GM21367 (cell line): Measurements from ENCODE around the gene ZNF662.

Experiments
- ATAC-seq: cut with Tn5 transposase; IDR thresholded peaks from one replicate; pipeline ENCODE4 v1.9.1; 2021; ENCODE audit not compliant: unreplicated experiment

ZNF662 gene

DNA sequence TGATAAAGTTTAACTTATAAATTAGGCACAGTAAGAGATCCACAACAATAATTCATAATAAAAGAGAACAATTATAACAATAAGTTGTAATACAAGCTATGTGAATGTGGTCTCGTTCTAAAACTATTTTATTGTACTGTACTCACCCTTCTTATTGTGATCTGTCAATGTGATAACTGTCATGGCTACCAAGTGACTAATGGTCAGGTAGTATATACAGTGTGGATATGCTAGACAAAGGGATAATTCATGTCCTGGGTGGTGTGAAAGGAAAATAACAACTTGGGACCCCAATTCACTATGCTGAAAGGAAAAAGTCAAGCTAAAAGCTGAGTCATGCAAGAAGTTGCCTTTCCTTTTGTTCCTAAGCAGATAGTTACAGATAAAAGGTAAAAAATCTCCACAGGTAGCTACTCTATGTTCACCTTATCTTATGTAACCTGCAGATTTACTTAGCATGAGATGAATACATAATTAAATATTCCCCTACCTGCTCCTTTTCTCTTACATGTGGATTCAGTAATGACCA is 19.6 kb upstream of the ZNF662 start:
- ATAC-seq, result no peak

DNA sequence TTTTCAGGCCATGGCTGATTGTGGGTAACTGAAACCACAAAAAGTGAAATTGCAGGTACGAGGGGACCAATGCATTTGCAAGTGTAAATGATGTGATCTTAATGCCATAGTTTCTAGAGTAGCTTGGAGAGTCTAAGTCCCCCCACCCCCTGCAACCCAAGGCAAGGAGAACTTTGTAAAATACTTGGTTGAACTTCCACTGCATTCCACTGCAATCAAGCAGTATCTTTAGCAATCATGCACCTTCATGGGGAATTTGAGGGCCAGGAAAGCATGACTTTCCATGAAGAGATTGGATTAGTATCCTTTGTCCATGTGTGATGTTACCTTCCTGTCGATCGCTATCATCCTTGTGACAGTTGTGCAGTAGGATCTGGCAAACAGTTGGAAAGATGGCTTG is 18.9 kb upstream of the ZNF662 start:
- no peak for ATAC-seq

DNA sequence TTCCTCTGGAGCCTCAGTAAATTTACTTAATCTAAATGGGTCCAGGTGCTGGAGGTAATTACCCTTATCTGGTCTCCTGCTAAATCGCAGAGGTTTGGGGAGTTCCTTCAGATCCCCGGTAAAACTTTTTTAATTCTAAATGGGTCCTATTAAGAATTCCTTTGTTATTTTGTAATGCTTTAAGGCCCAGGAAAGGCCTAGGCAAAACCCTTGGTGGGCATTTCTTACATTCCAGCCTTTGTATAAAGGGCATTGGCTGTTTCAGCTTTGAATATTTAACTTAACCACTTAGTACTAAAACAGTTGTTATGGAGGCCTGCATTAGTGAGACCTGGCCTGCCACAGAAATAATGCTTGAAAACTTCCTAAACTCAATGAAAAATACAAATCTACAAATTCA is 14.9 kb upstream of the ZNF662 start:
- no peak for ATAC-seq

DNA sequence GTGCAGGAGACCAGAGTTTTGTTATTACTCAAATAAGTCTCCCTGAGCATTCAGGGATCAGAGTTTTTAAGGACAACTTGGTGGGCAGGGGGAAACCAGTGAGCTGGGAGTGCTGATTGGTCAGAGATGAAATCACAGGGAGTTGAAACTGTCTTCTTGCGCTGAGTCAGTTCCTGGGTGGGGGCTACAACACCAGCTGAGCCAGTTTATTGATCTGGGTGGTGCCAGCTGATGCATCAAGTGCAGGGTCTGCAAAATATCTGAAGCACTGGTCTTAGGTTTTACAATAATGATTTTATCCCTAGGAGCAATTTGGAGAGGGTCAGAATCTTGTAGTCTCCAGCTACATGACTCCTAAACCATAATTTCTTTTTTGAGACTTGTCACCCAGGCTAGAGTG is 13.8 kb upstream of the ZNF662 start:
- ATAC-seq, result no peak

DNA sequence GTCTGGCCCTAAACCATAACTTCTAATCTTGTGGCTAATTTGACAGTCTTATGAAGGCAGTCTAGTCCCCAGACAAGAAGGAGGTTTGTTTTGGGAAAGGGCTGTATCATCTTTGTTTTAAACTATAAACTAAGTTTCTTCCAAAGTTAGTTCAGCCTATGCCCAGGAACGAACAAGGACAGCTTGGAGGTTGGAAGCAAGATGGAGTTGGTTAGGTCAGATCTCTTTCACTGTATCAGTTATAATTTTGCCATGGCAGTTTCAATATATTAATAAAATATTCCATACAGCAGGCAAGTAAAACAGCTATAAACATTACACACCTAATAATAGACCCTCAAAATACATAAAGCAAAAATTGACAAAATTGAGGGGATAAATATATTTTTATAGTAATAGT is 13.1 kb upstream of the ZNF662 start:
- no peak for ATAC-seq

DNA sequence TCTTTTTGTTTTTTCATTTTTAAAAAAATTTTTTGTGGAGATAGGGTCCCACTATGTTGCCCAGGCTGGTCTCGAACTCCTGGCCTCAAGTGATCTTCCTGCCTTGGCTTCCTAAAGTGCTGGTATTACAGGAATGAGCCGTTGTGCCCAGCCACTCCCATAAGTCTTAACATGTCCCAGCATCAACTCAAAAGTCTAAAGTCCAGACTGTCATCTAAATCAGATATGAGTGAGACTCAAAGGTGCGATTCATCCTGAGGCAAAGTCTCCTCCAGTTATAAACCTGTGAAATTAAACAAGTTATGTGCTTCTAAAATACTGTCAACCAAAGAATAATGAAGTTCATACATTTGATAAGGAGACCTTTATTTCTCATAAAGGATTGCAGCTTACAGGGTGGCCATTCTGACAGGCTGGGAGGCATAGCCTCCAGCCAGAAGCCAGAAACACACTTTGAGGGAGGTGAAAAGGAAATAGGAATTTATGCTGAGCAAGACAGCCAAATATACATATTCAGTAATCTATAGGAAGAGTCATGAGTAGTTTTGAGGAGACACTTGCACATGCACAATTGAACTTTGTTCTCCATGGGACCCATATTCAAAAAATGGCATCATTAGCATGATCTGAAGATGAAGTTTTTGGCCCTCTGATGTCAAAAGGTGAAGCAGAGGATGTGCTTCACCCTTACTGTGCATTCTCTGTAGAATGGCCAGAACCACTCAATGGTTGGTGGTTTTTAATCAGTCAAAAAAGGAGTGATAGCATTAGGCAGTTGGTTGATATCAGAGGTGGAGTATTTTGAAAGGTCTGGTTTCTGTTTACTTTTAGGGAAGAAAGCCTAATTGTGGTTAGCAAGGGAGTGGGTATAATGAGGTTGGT is 11.0 kb upstream of the ZNF662 start:
- ATAC-seq, result no peak

DNA sequence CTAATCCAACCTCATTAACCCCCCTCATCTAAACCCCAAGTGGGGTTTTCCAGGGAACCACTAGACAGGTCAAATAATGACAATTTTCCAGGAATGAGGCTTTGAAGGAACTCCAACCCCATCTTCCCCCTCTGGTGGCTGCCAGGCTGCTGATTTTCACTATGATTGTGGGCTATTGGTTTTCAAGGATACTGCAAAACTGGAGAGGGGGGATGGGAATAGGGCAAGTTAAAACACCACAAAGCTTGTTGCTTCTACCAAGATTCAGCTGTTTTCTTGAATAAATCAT is 10.4 kb upstream of the ZNF662 start:
- no peak for ATAC-seq

DNA sequence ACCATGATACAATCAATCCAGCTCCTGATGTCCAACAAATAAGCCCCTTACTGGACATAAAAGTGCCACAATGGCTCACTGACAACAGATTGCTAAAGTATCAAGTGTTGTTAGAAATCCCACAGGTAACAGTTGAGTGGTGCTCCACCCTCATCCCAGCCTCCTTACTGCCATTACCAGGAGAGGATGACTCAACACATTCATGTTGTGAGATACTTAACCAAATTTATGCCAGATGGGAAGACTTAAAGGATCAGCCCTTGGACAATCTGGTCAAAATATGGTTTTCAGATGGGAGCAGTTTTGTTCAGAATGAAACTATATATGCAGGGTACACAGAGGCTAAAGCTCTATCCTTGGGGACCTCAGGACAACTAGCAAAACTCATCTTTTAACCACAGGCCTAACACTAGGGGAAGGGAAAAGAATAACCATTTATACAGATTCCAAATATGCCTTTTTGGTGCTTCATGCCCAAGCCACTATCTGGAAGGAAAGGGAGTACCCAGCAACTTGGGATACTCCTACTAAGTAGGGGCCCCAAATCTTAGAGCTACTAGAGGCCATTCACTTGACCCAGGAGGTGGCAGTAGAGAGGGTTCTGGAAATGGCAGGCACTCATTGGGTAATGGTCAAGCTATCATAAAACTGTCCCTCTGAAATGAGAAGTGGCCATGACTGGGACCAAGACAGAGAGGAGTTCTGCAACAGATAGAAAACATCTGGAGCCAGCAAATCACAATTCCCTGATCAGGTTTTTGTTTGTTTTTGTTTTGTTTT is 6.9 kb upstream of the ZNF662 start:
- ATAC-seq, result no peak

DNA sequence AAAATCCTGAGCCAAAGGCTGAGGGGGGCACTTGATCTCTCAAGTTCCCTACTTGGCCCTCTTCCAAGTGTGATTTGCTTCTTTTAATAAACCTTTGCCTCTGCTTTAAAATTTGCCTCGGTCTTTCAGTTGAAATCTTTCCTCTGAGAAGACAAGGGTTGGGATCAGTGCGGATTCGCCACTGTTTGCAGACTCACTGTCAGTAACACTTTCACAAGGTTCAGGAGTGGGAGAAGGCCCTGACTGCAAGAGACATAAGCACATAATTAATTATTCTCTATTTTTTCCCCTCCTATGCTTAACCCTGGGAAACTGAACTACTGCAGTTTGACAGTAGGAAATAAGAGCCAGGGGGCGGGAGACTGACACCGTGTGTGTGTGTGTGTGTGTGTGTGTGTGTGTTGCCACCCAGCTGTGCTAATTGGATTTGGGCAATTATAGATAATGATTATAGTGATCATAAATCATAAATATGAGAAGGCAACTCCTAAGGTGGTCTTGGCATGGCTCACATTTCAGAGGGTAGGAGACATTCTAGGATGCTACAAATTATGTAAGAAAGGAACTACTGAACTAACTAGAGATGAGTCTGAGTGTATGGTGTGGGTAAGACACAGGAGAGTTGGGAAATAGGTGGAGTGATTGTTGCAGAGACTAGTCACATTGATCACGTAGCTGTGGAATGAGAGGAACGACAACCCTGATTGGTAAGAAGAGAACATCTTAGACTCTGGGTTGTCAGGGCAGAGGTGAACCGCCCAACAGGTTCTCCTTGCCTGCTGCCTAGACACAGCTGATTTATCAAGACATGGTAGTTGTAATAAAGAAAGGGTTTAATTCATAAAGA is 5.5 kb upstream of the ZNF662 start:
- ATAC-seq, result no peak

DNA sequence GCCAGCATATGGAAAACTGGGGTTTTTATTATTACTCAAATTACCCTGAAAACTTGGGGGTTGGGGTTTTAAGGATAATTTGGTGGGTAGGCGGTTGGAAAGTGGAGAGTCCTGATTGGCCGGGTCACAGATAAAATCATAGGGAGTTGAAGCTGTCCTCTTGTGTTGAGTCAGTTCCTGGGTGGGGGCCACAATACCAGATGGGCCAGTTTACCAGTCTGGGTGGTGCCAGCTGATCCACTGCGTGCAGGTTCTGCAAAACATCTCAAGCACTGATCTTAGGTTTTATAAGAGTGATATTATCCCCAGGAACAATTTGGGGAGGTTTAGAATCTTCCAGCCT is 4.9 kb upstream of the ZNF662 start:
- no peak for ATAC-seq

DNA sequence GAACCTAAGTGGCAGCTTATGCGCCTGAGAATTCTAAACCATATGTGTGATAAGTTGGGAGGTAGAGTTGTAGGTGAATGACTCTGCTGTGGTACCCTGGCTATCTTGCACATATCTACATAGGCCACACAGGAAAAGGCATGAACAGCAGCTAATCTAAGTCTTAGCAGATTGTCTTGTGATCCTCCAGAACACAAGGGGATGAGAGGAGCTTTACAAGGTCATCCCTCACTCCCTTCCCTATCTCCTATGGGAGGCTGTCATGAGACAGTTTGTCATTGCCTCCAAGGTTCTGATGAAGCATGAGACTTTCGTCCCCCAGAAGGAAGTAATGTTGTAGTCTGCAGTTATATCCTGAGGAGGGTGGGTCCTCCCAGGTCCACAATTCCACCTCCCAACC is 3.7 kb upstream of the ZNF662 start:
- ATAC-seq, result no peak

DNA sequence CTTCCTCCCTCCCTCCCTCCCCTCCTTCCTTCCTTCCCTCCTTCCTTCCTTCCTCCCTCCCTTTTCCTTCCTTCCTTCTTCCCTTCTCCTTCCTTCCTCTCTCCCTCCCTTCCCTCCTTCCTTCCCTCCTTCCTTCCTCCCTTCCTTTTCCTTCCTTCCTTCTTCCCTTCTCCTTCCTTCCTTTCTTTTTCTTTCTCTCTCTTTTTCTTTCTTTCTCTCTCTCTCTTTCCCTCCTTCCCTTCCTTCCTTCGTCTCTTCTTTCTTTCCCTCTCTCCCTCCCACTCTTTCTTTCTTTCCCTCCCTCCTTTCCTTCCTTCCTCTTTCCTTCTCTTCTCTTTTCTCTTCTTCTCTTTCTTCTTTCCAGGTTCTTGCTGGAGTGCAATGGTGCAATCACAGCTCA is 1.9 kb upstream of the ZNF662 start:
- no peak for ATAC-seq

DNA sequence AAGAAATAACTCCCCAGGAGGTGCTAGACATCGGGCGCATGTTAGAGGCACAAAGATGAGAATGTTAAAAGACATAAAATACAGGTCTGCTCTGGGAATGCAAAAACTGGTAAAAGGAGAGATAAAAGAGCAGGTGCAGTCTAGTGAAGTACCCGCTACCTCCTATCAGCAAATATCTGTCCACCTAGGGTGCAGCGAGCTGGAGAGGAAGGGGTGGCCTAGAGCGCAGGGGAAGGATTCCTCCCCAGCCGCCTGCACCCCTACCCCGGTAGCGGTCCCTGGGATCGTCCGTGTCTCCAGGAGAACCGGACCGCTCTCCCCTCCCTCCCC is 237 bp upstream of the ZNF662 start:
- ATAC-seq, result no peak

DNA sequence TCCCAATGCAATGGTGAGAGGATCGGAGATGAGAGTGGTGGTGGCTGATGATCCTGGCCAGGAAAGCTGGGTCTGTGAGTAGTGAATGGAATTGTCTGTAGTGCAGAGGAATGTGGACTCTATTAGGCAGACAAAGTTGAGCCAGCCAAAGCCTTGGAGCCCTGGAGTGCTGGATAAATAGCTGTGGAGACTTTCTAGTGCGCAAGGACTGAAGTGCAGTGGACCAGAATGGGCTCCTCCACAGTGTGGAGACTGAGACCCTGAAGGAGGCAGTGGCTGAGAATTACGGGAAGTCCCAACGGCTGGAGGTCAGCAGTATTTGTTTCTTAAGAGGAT is 874 bp downstream of the ZNF662 start:
- no peak for ATAC-seq

DNA sequence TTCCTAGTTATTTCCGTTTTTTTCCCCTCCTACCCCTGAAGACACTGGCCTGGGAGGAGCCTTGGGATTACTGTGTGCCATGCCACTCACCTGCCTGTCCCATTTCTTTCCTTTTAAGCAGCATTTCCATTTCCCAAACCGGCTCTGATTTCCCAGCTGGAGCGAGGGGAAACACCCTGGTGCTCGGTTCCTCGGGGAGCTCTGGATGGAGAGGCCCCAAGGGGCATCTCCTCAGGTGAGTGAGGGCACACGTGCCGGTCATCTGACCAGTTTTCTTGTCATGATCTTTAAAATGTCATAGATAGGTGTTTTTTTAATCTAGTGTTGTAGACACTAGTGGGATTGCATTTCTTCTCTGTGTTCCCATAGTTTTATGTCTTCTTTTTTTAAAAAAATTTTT is 2.7 kb downstream of the ZNF662 start:
- no peak for ATAC-seq

DNA sequence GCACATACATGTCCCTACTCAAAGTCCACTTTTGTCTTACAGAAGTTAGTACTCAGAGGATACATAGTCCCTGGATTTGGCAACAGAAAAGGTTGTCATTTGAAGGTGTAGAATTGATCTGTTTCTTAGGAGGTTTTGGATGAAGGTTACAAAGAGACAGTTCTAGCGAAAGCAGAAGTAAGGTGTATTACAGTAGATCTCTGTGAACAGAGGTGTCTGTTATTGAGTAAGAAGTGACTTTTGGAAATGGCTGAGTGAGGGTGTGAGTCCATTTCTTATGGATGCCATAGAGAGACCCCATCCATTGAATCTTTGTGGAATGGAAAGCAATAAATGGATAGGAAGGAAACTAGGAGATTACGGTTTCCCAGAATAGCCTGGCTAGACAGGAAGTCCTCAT is 5.6 kb downstream of the ZNF662 start:
- ATAC-seq, result no peak

DNA sequence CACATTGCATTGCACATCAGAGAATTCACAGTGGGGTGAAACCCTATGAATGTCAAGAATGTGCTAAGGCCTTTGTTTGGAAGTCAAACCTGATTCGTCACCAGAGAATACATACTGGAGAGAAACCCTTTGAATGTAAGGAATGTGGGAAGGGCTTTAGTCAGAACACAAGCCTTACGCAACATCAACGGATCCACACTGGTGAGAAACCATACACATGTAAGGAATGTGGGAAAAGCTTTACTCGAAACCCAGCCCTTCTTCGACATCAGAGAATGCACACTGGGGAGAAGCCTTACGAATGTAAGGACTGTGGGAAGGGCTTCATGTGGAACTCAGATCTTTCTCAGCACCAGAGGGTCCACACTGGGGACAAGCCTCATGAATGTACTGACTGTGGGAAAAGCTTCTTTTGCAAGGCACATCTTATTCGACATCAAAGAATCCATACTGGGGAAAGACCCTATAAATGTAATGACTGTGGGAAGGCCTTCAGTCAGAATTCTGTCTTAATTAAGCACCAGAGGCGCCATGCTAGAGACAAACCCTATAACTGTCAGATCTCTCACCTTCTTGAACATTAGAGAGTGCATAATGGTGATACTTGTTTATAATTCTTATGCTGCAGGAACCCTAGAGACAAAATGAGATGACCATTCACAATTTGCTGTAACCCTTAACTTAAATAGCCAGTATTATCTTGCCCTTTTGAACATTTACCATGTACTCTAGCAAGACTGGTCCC is 9.0 kb downstream of the ZNF662 start:
- no peak for ATAC-seq

DNA sequence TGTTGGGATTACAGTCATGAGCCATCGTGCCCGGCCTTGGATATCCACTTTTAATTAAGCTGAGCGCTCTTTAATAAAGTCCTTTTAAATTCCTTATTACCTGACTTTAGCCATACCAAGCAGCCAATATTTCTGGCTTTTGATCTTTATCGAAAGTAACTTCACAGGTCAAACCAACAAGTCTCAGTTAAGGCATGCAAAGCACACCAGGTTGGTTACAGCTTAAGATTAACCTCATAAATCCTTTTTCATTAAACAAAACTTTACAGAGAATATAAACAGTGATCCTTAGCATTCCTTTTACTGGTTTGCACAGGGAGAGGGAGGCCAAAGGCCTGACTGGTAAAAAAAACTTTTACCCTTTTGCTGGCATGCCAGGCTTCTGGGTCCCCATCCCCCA is 17.7 kb downstream of the ZNF662 start:
- ATAC-seq, result no peak

DNA sequence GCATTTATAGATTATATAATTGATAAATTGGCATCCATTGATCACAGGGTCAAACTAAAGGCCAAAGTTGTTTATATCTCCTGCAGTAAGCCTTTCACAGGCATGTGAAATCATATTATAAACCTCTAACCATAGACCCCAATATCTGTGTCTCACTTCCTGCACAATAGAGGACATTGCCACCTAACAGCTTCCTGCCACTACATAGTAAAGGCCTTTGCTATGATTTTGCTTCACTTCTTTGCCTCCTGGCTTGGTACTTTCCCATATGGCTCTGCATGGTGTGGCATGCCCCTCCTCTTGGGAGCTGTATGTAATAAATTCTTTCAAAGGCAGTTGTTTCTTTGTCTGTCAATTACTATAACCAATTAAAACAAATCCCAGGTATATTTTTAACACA is 20.4 kb downstream of the ZNF662 start:
- no peak for ATAC-seq

DNA sequence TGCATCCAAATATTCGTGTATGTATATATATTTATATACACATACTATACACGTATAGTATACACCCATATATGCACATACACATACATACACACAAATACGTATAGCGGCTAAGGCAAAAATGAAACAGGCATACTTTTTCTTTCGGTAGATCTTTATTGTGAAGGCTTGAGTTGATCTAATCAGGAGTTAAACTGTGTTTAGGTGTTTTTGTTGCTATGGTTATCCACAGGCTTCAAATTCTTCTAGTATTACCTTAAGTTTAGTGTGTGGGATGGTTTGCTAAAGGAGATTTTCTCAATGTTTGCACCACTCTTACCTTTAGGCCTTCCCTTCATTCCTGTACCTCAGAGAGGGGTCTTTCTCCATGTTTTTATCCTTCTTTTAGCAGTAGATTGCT is 28.2 kb downstream of the ZNF662 start:
- ATAC-seq, result no peak

DNA sequence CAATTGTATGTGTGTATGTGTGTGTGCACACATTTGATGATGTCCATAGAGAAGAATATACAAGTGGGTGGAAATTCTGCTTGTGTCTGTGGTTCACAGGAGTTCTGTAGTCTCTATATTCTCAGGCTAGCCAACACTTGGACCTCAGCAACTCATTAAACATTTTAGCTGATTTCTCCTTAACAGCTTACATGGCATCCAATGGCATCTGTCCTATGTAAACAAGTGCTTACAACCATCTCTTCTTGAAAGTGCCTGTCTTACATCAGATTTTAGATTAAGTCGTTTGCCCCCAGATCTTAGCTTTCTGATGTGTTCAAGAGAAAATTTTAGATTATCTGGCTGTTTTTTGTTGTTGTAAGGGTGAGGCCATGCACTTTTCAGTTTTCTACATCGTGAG is 29.0 kb downstream of the ZNF662 start:
- ATAC-seq, result no peak
